ENCODE results near the gene NEUROD1. TPM values are rescaled to one million over a fixed set of nuclear protein-coding genes. Genes with fewer than 3 reads are reported as not detected.

NEUROD1 gene
- total and polyA plus RNA-seq, 9 of the 15 experiments (the other 6 are each of a cell fraction or from before 2014, with no cell fraction given): not detected

DNA sequence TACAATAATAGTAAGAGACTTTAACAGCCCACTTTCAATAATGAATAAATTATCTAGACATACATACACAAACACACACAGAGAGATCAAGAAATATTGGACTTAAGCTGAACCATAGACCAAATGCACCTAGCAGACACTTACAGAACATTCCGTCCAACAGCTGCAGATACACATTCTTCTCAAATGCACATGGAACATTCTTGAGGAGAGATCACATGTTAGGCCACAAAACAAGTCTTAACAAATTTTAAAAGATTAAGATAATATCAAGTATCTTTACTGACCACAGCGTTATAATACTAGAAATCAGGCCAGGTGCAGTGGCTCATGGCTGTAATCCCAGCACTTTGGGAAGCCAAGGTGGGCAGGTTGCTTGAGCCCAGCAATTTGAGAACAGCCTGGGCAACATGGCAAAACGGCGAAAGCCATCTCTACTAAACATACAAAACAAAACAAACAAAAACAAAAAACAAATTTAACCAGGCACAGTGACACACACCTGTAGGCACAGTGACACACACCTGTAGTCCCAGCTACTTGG, 30.8 kb downstream of the NEUROD1 start:
- Histone ChIP-seq H3K4me1 (replicated peaks in 1 of 2; ENCODE audit: control insufficient read depth in 2 of 2, insufficient read depth in 2 of 2, low read length in 2 of 2) (no peaks in the 10 kb centered on the region), H3K27me3 (ENCODE audit: control insufficient read depth in 2 of 2, insufficient read depth in 2 of 2, low read length in 2 of 2) (no peaks in the 10 kb centered on the region), H3K9ac (ENCODE audit: insufficient read depth in 1 of 2, low read depth in 2 of 2, low read length in 2 of 2) (no peak overlapping the region), H3K4me2 (ENCODE audit: insufficient read depth, low read length) (no peak overlapping the region), H3K27ac (ENCODE audit: extremely low read depth, low read depth, low read length) (no peak overlapping the region), H4K20me1 (replicated peaks; ENCODE audit: control insufficient read depth, insufficient read depth, low read length) (no peaks in the 10 kb centered on the region), H3K9me3 (replicated peaks; ENCODE audit: control insufficient read depth, insufficient read depth, low read depth, low read length) (no peaks in the 10 kb centered on the region), H3K4me3 (no peak overlapping the region), H3K9me1 (ENCODE audit: control insufficient read depth, insufficient read depth, low read length) (no peaks in the 10 kb centered on the region), H3K79me2 (ENCODE audit: control insufficient read depth, insufficient read depth, low read length) (no peaks in the 10 kb centered on the region), H3K36me3 (ENCODE audit: control insufficient read depth, insufficient read depth, low read length) (no peaks in the 10 kb centered on the region), H2AFZ (ENCODE audit: low read depth, low read length) (no peak overlapping the region)
- intact Hi-C loops (cut with micrococcal nuclease) (no loop called here), in situ Hi-C loops (cut with MboI) (no loop called here)
- ATAC-seq: no peak
- ChIA-PET POLR2A (interaction anchor here (0.5 kb wide), 1 partner anchor 1427 kb away, joined by 3 read pairs; no protein-coding TSS in a partner anchor), CTCF (ENCODE audit: low intra/inter-chr PET ratio) (no interaction called here)
- no TSS peak for BruUV-seq (replicated peaks)
- FAIRE-seq: no peak
- 1% methylated on average over 4 of the region's 4 CpGs for WGBS (ENCODE audit: insufficient coverage, low coverage, missing lambda C conversion rate)
- no peak for DNase-seq (ENCODE audit: extremely low read depth in 1 of 4, low spot score in 3 of 4)
- TF ChIP-seq SRSF9 (IDR thresholded peaks at IDR 0.05; ENCODE audit: borderline replicate concordance, low read depth, low read length) (no peak), ZNF57 (CRISPR knock-in tag; IDR thresholded peaks at IDR 0.05) (no peak), CAMTA2 (CRISPR knock-in tag; conservative IDR thresholded peaks at IDR 0.05) (no peak), SAFB2 (IDR thresholded peaks at IDR 0.05; ENCODE audit: borderline replicate concordance, low read depth, low read length, severe bottlenecking) (no peak), CHD4 (IDR thresholded peaks at IDR 0.05; ENCODE audit: insufficient read depth, insufficient replicate concordance, low read depth, low read length, poor library complexity, severe bottlenecking) (no peak), TARDBP (IDR thresholded peaks at IDR 0.05) (no peak), ZNF324 (CRISPR knock-in tag; IDR thresholded peaks at IDR 0.05) (no peak), CBFA2T2 (conservative IDR thresholded peaks at IDR 0.05) (no peak), RBM25 (IDR thresholded peaks at IDR 0.05; ENCODE audit: low read depth, low read length, severe bottlenecking) (no peak), ZNF143 (CRISPR knock-in tag; IDR thresholded peaks at IDR 0.05) (no peak), SMARCA4 (IDR thresholded peaks at IDR 0.05) (no peak), ZNF133 (CRISPR knock-in tag; IDR thresholded peaks at IDR 0.05) (no peak), ESRRA (IDR thresholded peaks at IDR 0.05; ENCODE audit: borderline replicate concordance, low read depth) (no peak)
- TF ChIP-seq, protein P1, sequence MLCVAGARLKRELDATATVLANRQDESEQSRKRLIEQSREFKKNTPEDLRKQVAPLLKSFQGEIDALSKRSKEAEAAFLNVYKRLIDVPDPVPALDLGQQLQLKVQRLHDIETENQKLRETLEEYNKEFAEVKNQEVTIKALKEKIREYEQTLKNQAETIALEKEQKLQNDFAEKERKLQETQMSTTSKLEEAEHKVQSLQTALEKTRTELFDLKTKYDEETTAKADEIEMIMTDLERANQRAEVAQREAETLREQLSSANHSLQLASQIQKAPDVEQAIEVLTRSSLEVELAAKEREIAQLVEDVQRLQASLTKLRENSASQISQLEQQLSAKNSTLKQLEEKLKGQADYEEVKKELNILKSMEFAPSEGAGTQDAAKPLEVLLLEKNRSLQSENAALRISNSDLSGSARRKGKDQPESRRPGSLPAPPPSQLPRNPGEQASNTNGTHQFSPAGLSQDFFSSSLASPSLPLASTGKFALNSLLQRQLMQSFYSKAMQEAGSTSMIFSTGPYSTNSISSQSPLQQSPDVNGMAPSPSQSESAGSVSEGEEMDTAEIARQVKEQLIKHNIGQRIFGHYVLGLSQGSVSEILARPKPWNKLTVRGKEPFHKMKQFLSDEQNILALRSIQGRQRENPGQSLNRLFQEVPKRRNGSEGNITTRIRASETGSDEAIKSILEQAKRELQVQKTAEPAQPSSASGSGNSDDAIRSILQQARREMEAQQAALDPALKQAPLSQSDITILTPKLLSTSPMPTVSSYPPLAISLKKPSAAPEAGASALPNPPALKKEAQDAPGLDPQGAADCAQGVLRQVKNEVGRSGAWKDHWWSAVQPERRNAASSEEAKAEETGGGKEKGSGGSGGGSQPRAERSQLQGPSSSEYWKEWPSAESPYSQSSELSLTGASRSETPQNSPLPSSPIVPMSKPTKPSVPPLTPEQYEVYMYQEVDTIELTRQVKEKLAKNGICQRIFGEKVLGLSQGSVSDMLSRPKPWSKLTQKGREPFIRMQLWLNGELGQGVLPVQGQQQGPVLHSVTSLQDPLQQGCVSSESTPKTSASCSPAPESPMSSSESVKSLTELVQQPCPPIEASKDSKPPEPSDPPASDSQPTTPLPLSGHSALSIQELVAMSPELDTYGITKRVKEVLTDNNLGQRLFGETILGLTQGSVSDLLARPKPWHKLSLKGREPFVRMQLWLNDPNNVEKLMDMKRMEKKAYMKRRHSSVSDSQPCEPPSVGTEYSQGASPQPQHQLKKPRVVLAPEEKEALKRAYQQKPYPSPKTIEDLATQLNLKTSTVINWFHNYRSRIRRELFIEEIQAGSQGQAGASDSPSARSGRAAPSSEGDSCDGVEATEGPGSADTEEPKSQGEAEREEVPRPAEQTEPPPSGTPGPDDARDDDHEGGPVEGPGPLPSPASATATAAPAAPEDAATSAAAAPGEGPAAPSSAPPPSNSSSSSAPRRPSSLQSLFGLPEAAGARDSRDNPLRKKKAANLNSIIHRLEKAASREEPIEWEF (CRISPR knock-in tag; IDR thresholded peaks at IDR 0.05): no peak
